Gastroesophageal sphincter (tissue), 3 donors: ENCODE data around the gene KRABD2.

ENCODE experiments used
- EP300 ChIP-seq: sonication (generic); formaldehyde crosslinking; IDR thresholded peaks from one replicate; pipeline ENCODE4 v1.6.1; 2017; ENCODE audit warnings: antibody characterized with exemption, mild to moderate bottlenecking
- POLR2A ChIP-seq, 2 donors: fragments of 450-650 bp; IDR thresholded peaks; one replicate each; pipeline ENCODE4 v1.6.1; 2017; ENCODE audit warnings: antibody characterized with exemption in 2 of 2, mild to moderate bottlenecking in 2 of 2, moderate library complexity in 1 of 2
- POLR2AphosphoS5 ChIP-seq: sonication (generic); formaldehyde crosslinking; IDR thresholded peaks from one replicate; pipeline ENCODE4 v1.6.1; 2017; ENCODE audit warnings: antibody characterized with exemption
- TF ChIP-seq, protein P1 (sequence below), 4 experiments: fragments of 200-600 bp in 2 of 4; fragments of 450-650 bp in 2 of 4; sonication (generic) in 1 of 4; IDR thresholded peaks; one replicate each; pipeline ENCODE4 v1.5.1; 2017 to 2019; ENCODE audit warnings: antibody characterized with exemption in 4 of 4, mild to moderate bottlenecking in 2 of 4, moderate library complexity in 2 of 4

DNA sequence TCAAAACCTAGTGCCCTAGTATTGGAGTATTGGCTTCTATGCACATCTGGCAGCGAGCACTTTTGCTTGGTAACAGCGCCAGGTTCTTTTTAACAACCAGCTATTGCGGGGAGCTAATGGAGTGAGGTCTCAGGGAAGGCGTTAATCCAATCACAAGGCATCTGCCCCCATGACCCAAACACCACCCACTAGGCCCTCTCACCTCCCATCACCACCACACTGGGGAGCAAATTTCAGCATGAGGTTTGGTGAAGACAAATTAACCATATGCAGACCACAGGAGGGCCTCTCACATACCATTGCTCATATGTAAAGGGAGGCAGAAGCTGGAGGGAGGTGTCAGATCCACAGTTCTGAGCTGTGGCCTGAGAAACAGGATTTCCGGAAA lies 37.8 kb downstream of the KRABD2 start:
- TF ChIP-seq, protein P1, sequence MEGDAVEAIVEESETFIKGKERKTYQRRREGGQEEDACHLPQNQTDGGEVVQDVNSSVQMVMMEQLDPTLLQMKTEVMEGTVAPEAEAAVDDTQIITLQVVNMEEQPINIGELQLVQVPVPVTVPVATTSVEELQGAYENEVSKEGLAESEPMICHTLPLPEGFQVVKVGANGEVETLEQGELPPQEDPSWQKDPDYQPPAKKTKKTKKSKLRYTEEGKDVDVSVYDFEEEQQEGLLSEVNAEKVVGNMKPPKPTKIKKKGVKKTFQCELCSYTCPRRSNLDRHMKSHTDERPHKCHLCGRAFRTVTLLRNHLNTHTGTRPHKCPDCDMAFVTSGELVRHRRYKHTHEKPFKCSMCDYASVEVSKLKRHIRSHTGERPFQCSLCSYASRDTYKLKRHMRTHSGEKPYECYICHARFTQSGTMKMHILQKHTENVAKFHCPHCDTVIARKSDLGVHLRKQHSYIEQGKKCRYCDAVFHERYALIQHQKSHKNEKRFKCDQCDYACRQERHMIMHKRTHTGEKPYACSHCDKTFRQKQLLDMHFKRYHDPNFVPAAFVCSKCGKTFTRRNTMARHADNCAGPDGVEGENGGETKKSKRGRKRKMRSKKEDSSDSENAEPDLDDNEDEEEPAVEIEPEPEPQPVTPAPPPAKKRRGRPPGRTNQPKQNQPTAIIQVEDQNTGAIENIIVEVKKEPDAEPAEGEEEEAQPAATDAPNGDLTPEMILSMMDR (IDR thresholded peaks at IDR 0.05): no peak
- TF ChIP-seq POLR2A (IDR thresholded peaks at IDR 0.05): no peak
- TF ChIP-seq POLR2AphosphoS5: no peak
- no peak for TF ChIP-seq EP300
